WTC11 (cell line): ENCODE measurements around the gene NTRK2. TPM values are rescaled to one million over a fixed set of nuclear protein-coding genes. Genes with fewer than 3 reads are reported as not detected.
"Not testable (repeated sequence)": the region's sequence is repeated elsewhere in the genome, so short reads cannot be mapped to it uniquely, and the experiment has no call there.

ENCODE experiments used
- ATAC-seq: fragments of 200-7000 bp; cut with Tn5 transposase; 2 replicates; pipeline ENCODE4 v1.10.0; 2021; ENCODE audit warnings: mild to moderate bottlenecking, moderate library complexity
- CTCF ChIA-PET: fragments of 300-600 bp; sonication (Branson Sonifier 250); formaldehyde crosslinking; loops from one replicate; lab custom pipeline; 2021; ENCODE audit warnings: antibody characterized with exemption; lab: Charles Lee
- POLR2A ChIA-PET: fragments of 350-600 bp; sonication (Branson Sonifier 250); formaldehyde crosslinking; loops from one replicate; lab custom pipeline; 2021; ENCODE audit warnings: antibody characterized with exemption; lab: Charles Lee
- DNase-seq: peaks from one replicate; pipeline ENCODE4 v3.0.0; 2021; ENCODE audit warnings: low spot score
- H3K27ac Mint-ChIP-seq: 2 replicates; pipeline ENCODE4 v1.8.0; 2021; ENCODE audit warnings: mixed read lengths
- H3K27me3 Mint-ChIP-seq: 2 replicates; pipeline ENCODE4 v1.8.0; 2021; ENCODE audit warnings: low read depth, mild to moderate bottlenecking, moderate library complexity, mixed read lengths
- H3K36me3 Mint-ChIP-seq: 2 replicates; pipeline ENCODE4 v1.8.0; 2021; ENCODE audit warnings: mixed read lengths
- H3K4me1 Mint-ChIP-seq: 2 replicates; pipeline ENCODE4 v1.8.0; 2022; ENCODE audit warnings: mixed read lengths
- H3K4me3 Mint-ChIP-seq: 2 replicates; pipeline ENCODE4 v1.8.0; 2021; ENCODE audit warnings: mild to moderate bottlenecking, moderate library complexity, mixed read lengths
- H3K9me3 Mint-ChIP-seq: 2 replicates; pipeline ENCODE4 v1.8.0; 2021; ENCODE audit warnings: mixed read lengths
- HMGA2 ChIP-seq: fragments of 250-450 bp; sonication (Bioruptor Pico); IDR thresholded peaks from 2 replicates; pipeline ENCODE4 v1.4.0; 2021; ENCODE audit warnings: mild to moderate bottlenecking, moderate library complexity
- HMGXB4 ChIP-seq: sonication (generic); formaldehyde crosslinking; IDR thresholded peaks from 2 replicates; pipeline ENCODE4 v1.8.1; 2023; ENCODE audit warnings: mild to moderate bottlenecking, moderate library complexity, missing genetic modification reagents
- JAZF1 ChIP-seq: fragments of 250-450 bp; sonication (Bioruptor Pico); IDR thresholded peaks from 2 replicates; pipeline ENCODE4 v1.9.0; 2021; ENCODE audit warnings: moderate library complexity, mild to moderate bottlenecking, inconsistent platforms
- KAT7 ChIP-seq: sonication (generic); formaldehyde crosslinking; IDR thresholded peaks from 2 replicates; pipeline ENCODE4 v1.8.1; 2023; ENCODE audit warnings: missing genetic modification reagents, mild to moderate bottlenecking, borderline replicate concordance
- SOX15 ChIP-seq: fragments of 250-450 bp; sonication (Bioruptor Pico); IDR thresholded peaks from 2 replicates; pipeline ENCODE4 v1.9.0; 2021; ENCODE audit warnings: mild to moderate bottlenecking
- ZNF317 ChIP-seq: sonication (generic); formaldehyde crosslinking; IDR thresholded peaks from 2 replicates; pipeline ENCODE4 v1.8.1; 2023; ENCODE audit warnings: low read depth, mild to moderate bottlenecking, moderate library complexity, missing genetic modification reagents, borderline replicate concordance
- ZNF396 ChIP-seq: fragments of 250-450 bp; sonication (Bioruptor Pico); IDR thresholded peaks from 2 replicates; pipeline ENCODE4 v1.8.0; 2021; ENCODE audit warnings: mild to moderate bottlenecking, moderate library complexity, borderline replicate concordance
- total RNA-seq: library from RNA; stranded (reverse); gene quantifications from 3 replicates; pipeline ENCODE4 v1.2.3, GENCODE V29; 2021
- TF ChIP-seq, protein P1 (sequence below): sonication (generic); formaldehyde crosslinking; IDR thresholded peaks from 2 replicates; pipeline ENCODE4 v1.8.1; 2022; ENCODE audit warnings: mild to moderate bottlenecking, moderate library complexity, missing genetic modification reagents
- TF ChIP-seq, protein P2 (sequence below): sonication (generic); formaldehyde crosslinking; IDR thresholded peaks from 2 replicates; pipeline ENCODE4 v1.8.0; 2023; ENCODE audit warnings: missing genetic modification reagents, mild to moderate bottlenecking, borderline replicate concordance
- TF ChIP-seq, protein P3 (sequence below): sonication (generic); formaldehyde crosslinking; conservative IDR thresholded peaks from 2 replicates; pipeline ENCODE4 v1.8.1; 2022; ENCODE audit warnings: mild to moderate bottlenecking, missing genetic modification reagents
- TF ChIP-seq, protein P4 (sequence below): fragments of 250-450 bp; sonication (Bioruptor Pico); IDR thresholded peaks from 2 replicates; pipeline ENCODE4 v1.9.0; 2021; ENCODE audit warnings: mild to moderate bottlenecking, borderline replicate concordance

The NTRK2 gene
- total RNA-seq, 1 experiment from 2014 or later: 0.02 TPM

- no peak for ATAC-seq
- Mint-ChIP-seq H3K27ac (no peak overlapping the region), H3K27me3 (no peaks in the 10 kb centered on the region), H3K9me3 (no peaks in the 10 kb centered on the region), H3K4me1 (peaks cover 23% of the 10 kb centered on the region), H3K4me3 (no peak overlapping the region), H3K36me3 (no peaks in the 10 kb centered on the region)
- TF ChIP-seq KAT7 (CRISPR knock-in tag): no peak
- no peak for TF ChIP-seq SOX15 (CRISPR knock-in tag)
- TF ChIP-seq ZNF396 (CRISPR knock-in tag): no peak
- ChIA-PET POLR2A (interaction anchor here (0.7 kb wide), 1 partner anchor 33 kb away, joined by 3 read pairs; no protein-coding TSS in a partner anchor), CTCF (interaction anchor here (0.6 kb wide), 1 partner anchor 34 kb away, joined by 4 read pairs; no protein-coding TSS in a partner anchor)
- no peak for DNase-seq
Measured at GRCh38 chr9:84897362-84898094, 228.0 kb downstream of the NTRK2 start.

DNA sequence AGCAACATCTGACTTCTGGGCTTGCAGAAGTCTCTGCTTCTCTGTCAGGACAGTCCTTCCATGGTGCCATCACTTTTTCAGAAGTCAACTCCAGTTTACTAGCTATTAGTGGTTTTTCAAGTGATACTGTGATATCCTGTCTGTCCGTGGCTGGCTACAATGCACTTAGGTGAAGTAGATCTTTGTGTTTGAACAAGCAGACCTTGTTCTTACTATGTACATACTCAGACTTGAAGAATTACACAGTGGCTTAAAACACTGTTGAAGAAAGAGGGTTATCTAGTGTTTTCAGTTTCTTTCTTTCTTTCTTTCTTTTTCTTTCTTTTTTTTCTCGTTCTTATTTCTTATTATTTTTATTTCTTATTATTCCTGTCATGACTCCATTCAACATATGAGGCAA is 228.7 kb downstream of the NTRK2 start:
- Mint-ChIP-seq H3K9me3 (no peaks in the 10 kb centered on the region), H3K27ac (no peak overlapping the region), H3K4me1 (peaks cover 23% of the 10 kb centered on the region), H3K27me3 (no peaks in the 10 kb centered on the region), H3K4me3 (no peak overlapping the region), H3K36me3 (no peaks in the 10 kb centered on the region)
- ATAC-seq (no peak), DNase-seq (no peak)
- CTCF ChIA-PET: no interaction called here
- TF ChIP-seq, protein P1, sequence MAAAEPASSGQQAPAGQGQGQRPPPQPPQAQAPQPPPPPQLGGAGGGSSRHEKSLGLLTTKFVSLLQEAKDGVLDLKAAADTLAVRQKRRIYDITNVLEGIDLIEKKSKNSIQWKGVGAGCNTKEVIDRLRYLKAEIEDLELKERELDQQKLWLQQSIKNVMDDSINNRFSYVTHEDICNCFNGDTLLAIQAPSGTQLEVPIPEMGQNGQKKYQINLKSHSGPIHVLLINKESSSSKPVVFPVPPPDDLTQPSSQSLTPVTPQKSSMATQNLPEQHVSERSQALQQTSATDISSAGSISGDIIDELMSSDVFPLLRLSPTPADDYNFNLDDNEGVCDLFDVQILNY (CRISPR knock-in tag): no peak
- TF ChIP-seq, protein P2, sequence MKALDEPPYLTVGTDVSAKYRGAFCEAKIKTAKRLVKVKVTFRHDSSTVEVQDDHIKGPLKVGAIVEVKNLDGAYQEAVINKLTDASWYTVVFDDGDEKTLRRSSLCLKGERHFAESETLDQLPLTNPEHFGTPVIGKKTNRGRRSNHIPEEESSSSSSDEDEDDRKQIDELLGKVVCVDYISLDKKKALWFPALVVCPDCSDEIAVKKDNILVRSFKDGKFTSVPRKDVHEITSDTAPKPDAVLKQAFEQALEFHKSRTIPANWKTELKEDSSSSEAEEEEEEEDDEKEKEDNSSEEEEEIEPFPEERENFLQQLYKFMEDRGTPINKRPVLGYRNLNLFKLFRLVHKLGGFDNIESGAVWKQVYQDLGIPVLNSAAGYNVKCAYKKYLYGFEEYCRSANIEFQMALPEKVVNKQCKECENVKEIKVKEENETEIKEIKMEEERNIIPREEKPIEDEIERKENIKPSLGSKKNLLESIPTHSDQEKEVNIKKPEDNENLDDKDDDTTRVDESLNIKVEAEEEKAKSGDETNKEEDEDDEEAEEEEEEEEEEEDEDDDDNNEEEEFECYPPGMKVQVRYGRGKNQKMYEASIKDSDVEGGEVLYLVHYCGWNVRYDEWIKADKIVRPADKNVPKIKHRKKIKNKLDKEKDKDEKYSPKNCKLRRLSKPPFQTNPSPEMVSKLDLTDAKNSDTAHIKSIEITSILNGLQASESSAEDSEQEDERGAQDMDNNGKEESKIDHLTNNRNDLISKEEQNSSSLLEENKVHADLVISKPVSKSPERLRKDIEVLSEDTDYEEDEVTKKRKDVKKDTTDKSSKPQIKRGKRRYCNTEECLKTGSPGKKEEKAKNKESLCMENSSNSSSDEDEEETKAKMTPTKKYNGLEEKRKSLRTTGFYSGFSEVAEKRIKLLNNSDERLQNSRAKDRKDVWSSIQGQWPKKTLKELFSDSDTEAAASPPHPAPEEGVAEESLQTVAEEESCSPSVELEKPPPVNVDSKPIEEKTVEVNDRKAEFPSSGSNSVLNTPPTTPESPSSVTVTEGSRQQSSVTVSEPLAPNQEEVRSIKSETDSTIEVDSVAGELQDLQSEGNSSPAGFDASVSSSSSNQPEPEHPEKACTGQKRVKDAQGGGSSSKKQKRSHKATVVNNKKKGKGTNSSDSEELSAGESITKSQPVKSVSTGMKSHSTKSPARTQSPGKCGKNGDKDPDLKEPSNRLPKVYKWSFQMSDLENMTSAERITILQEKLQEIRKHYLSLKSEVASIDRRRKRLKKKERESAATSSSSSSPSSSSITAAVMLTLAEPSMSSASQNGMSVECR: no peak
- no peak for TF ChIP-seq HMGA2 (CRISPR knock-in tag)
- TF ChIP-seq ZNF317 (CRISPR knock-in tag): no peak
- no peak for TF ChIP-seq HMGXB4 (CRISPR knock-in tag)
- TF ChIP-seq, protein P3, sequence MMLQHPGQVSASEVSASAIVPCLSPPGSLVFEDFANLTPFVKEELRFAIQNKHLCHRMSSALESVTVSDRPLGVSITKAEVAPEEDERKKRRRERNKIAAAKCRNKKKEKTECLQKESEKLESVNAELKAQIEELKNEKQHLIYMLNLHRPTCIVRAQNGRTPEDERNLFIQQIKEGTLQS (CRISPR knock-in tag): no peak
- POLR2A ChIA-PET: interaction anchor here (0.7 kb wide), 1 partner anchor 32 kb away, joined by 3 read pairs; no protein-coding TSS in a partner anchor

- H3K27ac Mint-ChIP-seq: not testable (repeated sequence)
Measured at GRCh38 chr9:84898618-84899017, 229.1 kb downstream of the NTRK2 start.

DNA sequence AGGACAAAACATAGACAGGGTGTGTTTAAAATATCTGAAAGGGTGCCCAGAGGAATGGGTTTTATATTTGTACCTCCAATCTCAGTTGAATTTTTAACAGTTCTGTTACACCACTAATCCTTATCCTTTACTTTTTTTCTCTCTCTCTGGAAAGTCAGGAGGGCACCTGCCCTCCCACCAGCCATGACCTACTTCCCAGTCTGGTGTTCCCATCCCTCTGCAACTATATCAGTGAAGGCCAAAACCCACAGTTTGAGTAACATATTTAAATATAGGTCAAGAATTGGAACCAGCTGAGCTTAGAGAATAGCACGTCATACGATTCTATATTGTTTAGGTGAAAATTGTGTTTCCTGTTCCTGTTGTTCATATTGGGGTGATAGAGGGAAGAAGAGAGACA is 229.8 kb downstream of the NTRK2 start:
- H3K27ac Mint-ChIP-seq: no peak overlapping the region

More at GRCh38 chr9:84898618-84899017, 229.1 kb downstream of the NTRK2 start:
- CTCF ChIA-PET, DNase-seq, H3K9me3 Mint-ChIP-seq, H3K4me3 Mint-ChIP-seq, H3K36me3 Mint-ChIP-seq, ATAC-seq, H3K27me3 Mint-ChIP-seq: not testable (repeated sequence)
- H3K4me1 Mint-ChIP-seq: peaks cover 20% of the 10 kb centered on the region
- POLR2A ChIA-PET: interaction anchor here (0.7 kb wide), 1 partner anchor 32 kb away, joined by 3 read pairs; no protein-coding TSS in a partner anchor

More for the DNA sequence above, 229.8 kb downstream of the NTRK2 start:
- ATAC-seq (no peak), DNase-seq (no peak)
- ChIA-PET CTCF (no interaction called here), POLR2A (no interaction called here)
- TF ChIP-seq, protein P4, sequence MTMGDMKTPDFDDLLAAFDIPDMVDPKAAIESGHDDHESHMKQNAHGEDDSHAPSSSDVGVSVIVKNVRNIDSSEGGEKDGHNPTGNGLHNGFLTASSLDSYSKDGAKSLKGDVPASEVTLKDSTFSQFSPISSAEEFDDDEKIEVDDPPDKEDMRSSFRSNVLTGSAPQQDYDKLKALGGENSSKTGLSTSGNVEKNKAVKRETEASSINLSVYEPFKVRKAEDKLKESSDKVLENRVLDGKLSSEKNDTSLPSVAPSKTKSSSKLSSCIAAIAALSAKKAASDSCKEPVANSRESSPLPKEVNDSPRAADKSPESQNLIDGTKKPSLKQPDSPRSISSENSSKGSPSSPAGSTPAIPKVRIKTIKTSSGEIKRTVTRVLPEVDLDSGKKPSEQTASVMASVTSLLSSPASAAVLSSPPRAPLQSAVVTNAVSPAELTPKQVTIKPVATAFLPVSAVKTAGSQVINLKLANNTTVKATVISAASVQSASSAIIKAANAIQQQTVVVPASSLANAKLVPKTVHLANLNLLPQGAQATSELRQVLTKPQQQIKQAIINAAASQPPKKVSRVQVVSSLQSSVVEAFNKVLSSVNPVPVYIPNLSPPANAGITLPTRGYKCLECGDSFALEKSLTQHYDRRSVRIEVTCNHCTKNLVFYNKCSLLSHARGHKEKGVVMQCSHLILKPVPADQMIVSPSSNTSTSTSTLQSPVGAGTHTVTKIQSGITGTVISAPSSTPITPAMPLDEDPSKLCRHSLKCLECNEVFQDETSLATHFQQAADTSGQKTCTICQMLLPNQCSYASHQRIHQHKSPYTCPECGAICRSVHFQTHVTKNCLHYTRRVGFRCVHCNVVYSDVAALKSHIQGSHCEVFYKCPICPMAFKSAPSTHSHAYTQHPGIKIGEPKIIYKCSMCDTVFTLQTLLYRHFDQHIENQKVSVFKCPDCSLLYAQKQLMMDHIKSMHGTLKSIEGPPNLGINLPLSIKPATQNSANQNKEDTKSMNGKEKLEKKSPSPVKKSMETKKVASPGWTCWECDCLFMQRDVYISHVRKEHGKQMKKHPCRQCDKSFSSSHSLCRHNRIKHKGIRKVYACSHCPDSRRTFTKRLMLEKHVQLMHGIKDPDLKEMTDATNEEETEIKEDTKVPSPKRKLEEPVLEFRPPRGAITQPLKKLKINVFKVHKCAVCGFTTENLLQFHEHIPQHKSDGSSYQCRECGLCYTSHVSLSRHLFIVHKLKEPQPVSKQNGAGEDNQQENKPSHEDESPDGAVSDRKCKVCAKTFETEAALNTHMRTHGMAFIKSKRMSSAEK (CRISPR knock-in tag): no peak
- no peak for TF ChIP-seq JAZF1
- Mint-ChIP-seq H3K9me3 (no peaks in the 10 kb centered on the region), H3K4me1 (peaks cover 16% of the 10 kb centered on the region), H3K36me3 (no peaks in the 10 kb centered on the region), H3K4me3 (no peak overlapping the region), H3K27me3 (no peaks in the 10 kb centered on the region)
